GM19099 (cell line): Measurements from ENCODE around the gene SYNGR3.

ENCODE experiments used
- POLR2A ChIP-seq: IDR thresholded peaks from 3 replicates; pipeline ENCODE4 v1.6.1; 2011; ENCODE audit warnings: low read depth; ENCODE audit not compliant: insufficient read length; ENCODE audit errors: extremely low read depth

Gene SYNGR3

DNA sequence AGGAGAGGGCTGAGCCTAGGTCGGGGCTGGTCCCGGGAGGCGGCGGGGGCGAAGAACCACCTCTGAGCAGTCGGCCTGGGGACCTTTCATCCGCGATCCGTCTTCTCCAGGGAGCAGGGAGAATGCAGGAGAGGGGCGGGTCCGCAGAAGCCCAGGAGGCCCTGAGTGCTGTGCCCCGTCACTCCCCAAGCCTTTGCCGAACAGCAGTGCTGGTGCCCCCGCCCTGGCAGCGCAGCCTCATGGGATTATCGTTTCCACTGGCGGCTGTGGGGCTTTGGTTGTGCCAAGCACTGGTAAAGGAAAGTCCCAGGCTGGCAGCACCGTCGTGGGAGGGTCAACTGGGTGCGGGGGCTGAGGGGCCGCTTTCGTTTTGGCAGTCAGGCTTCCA lies 17.3 kb upstream of the SYNGR3 start:
- no peak for TF ChIP-seq POLR2A

DNA sequence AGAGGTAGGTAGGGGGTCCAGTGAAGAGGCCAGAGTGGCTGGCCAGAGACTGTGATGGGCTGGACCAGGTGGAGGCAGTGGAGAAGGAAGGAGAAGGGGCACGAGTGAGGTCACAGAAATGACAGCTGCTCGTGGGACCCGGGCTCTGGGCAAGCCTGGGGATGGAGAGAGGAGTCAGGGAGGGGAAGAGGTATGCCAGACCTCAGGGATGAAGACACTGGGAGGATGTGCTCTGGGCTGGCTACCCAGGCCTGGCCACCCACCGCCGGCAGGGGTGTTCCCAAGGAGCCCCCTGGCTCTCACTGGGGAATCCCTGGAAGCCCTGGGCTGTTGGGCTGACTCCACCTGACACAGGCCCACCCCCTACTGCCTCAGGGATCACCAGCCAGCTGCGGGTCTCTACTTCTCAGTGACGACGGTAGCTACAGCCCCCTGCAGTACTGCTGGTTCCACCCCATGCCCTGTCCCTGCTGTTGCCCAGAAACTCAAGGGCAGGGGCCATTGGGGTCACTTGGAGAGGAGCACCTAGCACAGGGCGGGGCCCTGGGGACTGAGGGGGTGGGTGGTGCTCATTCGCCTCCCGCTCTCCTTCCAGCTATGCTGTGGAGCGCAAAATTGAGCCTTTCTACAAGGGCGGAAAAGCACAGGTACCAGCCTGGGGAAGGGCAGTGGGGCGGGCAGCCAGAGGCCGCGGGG lies 16.2 kb upstream of the SYNGR3 start:
- TF ChIP-seq POLR2A, result no peak

- no peak for TF ChIP-seq POLR2A
Observed at GRCh38 chr16:1974157-1975070, 15.4 kb upstream of the SYNGR3 start.

DNA sequence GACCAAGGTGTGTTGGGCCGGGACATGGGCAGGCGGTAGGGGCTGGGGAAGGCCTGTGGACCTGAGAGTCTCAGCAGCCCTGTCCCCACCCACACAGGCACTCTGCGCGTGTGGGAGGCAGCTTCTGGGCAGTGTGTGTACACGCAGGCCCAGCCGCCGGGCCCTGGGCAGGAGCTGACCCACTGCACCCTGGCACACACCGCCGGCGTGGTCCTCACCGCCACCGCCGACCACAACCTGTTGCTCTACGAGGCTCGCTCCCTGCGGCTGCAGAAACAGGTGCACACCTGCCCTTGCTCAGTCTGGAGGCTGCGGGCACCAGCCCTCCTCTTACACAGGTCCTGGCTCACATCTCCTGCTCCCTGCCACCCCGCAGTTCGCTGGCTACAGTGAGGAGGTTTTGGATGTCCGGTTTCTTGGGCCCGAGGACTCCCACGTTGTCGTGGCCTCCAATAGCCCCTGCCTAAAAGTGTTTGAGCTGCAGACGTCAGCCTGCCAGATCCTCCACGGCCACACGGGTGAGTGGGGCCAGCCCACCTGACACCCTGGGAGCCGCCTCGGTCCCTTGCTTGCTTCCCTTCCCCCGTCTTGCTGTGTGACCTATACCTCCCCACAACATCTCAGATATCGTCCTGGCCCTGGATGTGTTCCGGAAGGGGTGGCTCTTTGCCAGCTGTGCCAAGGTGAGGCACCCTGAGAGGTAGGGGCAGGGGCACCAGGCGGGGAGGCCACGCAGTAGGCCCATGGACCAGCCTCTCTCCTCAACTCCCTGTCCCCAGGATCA lies 14.1 kb upstream of the SYNGR3 start:
- no peak for TF ChIP-seq POLR2A

DNA sequence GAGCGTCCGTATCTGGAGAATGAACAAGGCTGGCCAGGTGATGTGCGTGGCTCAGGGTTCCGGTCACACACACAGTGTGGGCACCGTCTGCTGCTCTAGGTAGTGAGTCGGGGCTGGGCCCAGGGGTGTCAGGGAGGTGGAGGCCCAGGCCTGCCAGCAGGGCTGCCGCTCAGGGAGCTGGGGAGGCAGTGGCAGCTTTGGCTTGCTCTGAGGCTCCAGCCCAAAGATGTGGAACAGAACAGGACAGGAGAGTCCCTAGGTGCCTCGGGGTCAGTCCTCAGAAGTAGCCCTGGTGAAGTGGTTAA lies 13.6 kb upstream of the SYNGR3 start:
- no peak for TF ChIP-seq POLR2A

DNA sequence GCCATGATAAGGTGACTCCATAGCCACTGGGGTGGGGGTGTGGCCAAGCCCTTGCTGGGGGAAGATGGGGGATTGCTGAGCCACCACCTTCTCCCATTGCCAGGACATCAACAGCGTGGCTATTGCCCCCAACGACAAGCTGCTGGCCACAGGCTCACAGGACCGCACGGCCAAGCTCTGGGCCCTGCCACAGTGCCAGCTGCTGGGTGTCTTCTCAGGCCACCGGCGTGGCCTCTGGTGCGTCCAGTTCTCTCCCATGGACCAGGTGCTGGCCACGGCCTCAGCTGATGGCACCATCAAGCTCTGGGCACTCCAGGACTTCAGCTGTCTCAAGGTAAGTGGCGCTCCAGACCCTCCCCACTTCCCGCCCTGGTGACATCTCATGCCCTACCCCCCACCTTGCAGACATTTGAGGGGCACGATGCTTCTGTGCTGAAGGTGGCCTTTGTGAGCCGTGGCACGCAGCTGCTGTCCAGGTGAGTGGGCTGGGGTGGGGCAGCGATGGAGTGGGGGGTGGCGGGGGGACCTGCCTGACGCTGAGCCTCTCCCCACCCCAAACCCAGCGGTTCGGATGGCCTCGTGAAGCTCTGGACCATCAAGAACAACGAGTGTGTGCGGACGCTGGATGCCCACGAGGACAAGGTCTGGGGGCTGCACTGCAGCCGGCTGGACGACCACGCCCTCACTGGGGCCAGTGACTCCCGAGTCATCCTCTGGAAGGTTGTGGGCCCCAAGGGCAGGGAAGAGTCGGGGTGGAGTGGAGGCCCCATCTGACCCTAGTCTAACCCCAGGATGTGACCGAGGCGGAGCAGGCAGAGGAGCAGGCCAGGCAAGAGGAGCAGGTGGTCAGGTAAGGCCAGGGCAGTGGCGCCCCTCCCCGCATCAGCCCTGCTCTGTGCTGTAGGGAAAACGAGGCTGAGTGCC lies 12.6 kb upstream of the SYNGR3 start:
- TF ChIP-seq POLR2A, result no peak

- no peak for TF ChIP-seq POLR2A
Observed at GRCh38 chr16:1977875-1978268, 11.9 kb upstream of the SYNGR3 start.

GRCh38 chr16:1978476-1979120 lies 11.2 kb upstream of the SYNGR3 start:
- no peak for TF ChIP-seq POLR2A

GRCh38 chr16:1979271-1980029 lies 10.3 kb upstream of the SYNGR3 start:
- no peak for TF ChIP-seq POLR2A

- TF ChIP-seq POLR2A, result no peak
Observed at GRCh38 chr16:1980030-1980769, 9.6 kb upstream of the SYNGR3 start.

DNA sequence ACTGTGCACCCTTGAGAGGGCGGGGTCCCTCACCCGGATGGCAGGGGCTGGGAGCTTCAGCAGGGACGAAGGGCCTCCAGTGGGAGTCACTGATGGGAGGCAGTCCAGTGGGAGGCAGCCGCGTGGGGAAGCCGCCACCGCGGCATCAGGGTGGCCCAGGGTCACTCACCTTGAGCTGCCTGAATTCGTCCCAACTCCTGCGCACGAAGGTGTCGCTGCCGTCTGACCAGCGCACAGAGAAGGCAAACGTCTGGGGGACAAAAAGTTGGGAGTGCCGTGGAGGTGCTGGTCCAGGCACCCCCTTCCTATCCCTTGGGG lies 9.0 kb upstream of the SYNGR3 start:
- TF ChIP-seq POLR2A, result no peak

DNA sequence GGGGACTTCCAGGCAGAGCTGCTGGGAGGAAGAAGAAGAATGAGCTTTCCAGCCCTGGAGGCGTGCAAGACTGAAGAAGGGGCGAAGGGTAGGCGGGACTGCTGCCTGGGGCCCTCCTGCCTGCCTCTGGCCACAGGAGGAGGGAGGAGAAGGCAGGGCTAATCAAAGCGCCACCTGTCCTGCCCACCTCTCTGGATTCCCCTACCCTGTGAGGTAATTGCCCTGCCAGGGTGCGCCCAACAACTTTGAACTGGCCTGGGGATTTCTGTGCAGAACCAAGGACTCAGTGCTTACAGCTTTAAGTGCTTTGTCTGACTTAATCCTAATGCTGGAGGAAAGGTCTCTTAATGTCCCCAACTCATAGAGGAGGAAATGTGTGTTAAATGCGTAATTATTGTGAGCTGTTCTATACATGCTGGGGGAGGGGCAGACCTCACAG lies 8.4 kb upstream of the SYNGR3 start, which contains the start of gene NOXO1:
Gene NOXO1 (minus strand): TSS at position 72 of the 439 bp plus-strand sequence. CDS start 290 bp downstream, outside the sequence.
- TF ChIP-seq POLR2A, result no peak

GRCh38 chr16:1982013-1982433 lies 7.7 kb upstream of the SYNGR3 start:
- no peak for TF ChIP-seq POLR2A
